ENCODE data around the gene ASTL.
A peak's percentile ranks its signal among the peaks of the same experiment; 100 is the strongest.
"Not testable (repeated sequence)": the region's sequence is repeated elsewhere in the genome, so short reads cannot be mapped to it uniquely, and the experiment has no call there.

ASTL gene

DNA sequence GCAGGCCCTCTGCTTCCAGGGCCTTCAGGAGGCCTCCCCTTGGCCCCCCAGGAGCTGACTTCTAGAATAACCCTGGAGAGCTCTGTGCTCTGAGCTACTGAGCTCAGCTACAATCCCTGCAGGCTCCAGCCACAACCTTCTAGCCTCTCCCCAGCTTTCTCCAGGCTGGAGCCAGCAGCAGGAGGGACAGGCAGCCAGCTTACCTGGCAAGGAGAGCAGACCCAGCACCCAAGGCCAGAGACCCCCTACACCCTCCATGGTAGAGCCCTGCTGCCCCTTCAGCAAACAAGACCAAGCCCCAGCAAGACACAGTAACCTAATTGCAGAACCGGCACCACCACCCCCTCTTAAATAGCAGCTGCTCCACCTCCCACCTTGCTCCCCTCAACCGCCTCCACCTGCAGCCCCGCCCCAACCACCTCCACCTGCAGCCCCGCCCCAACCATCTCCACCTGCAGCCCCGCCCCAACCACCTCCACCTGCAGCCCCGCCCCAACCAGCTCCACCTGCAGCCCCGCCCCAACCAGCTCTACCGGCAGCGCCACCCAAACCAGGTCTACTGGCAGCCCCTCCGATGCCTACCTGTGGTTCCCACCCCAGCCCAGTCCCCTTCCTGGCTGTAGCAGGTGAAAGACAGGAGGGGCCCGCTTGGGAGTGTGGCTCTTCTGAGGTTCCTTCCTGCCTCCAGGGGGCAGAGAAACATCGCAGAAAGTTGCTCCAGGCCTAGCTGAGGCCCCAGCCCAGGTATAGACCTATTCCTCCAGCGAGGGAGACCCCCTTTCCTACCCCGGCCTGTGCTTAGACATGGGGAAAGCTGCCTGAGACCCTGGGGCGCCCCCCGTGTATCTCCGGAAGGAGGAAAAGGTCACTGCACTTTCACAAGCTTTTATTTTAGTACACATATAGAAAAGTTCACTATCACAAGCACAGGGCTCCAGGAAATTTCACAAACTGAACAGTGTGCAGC is at the start of gene ASTL:
Gene ASTL (minus strand): TSS at position 324 of the 967 bp plus-strand sequence. CDS start 66 bp downstream, at position 258.
- FAIRE-seq, result peak; percentile 92
- no peak for DNase-seq (ENCODE audit: insufficient read length, low spot score)

DNA sequence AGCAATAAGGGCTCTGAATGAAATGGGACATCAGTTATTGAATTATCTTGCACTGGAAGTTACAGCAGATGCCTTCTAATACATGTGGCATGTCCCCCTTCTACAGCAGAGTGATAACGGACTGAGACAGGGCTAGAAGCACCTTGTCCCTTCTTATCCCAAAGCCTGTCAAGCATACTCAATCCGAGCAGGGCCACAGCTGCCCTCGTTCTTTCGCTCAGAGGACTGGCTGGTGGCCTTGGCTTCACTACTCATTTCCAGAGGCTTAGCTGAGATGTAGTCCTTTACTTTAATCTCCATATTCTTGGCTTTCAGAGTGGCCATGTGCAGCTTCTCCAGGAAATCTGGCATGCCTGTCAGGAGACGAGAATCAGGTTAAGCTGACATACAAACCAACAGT is 48.3 kb upstream of the ASTL start:
- DNase-seq (ENCODE audit: insufficient read length, low spot score) (no peak), FAIRE-seq (no peak)

DNA sequence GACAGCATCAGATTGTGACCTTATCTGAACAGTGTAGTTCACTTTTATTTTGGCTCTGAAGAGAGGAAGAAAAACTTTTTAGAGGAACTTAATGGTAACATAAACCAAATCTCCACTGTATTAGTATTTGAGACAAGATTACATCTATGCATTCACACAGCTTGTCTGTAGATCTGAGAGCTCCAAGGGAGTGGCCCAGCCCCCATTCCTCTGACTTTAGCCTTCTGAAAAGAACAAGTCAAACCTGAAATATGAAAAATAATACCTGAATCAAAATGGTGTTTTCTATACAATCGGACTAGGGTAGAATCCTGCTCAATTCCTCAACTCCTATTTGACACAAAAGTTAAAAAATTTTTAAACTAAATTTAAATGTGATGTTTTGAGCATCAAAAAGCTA is 47.2 kb upstream of the ASTL start:
- no peak for FAIRE-seq

DNA sequence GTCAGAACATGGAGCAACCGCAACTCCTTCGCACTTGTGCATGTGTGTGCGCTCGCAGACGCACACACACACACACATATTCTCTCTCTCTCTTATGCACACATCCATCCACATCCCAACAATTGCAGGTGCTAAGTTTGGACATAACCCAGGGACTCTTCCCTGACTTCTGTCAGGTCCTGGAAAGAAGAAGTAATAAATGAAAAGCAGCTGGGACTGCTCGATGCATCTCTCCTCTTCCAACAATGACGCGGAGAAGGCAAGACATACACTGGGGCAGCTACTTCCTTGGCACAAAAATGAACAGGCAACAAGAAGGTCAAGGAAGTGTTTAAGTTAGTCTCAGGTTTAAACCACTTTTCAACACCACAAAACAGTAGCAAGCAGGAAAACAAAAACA is 46.7 kb upstream of the ASTL start:
- DNase-seq (ENCODE audit: insufficient read length, low spot score) (no peak), FAIRE-seq (no peak)

More for the DNA sequence above, 47.2 kb upstream of the ASTL start:
- DNase-seq (ENCODE audit: insufficient read length, low spot score), result no peak

DNA sequence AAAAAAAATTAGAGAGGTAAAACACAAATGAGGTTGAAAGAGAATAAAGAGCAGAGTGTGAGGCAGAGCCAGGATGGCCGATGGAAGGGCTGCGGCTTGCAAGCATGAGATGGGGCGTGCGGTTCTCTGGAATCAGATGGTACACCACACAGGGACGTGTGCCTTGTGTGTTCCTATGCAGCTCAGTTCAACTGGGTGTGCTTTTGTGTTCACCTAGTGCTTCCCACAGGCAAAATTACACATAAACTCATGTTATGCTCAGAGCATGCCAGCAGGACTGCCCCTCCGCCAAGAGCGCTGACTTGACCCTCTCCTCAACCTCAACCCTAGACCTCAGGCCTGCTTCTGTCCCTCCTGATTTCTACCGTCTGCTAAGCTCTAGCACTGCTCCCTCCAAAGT is 45.9 kb upstream of the ASTL start:
- FAIRE-seq (no peak), DNase-seq (ENCODE audit: insufficient read length, low spot score) (no peak)

DNA sequence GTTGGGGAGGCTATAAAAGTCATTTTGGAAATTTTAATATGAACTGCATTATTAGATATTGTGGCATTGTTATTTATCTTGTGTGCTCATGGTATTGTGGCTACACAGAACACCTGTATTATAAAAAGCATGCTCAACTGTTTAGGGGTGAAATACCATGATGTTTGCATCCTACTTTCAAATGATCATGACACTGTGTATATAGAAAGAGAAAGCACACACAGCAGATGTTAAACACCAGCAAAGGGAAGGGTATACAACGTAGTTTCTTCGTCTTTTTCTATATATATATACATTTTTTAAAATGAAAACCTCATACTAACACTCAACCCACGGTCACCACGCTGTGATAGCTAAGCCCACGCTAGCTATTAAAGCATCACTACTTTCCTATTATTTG is 43.2 kb upstream of the ASTL start:
- FAIRE-seq, result no peak
- DNase-seq (ENCODE audit: insufficient read length, low spot score), result no peak

DNA sequence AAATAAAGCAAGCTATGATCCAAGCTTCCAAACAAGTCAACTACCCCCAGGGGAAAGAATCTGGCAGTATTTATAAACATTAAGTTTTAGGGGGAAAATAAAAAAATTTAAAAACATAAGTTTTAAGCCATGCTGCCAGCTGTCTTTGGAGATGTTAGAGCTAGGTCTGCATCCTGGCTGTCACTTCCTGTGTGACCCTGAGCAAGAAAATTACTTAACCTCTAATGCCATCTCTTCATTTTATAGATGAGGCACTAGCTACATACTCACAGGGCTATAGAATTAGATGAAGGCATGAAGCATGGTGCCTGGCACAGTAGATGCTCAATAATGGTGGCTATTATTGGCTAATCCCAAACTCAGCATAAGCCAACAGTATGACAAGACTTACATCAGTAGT is 42.2 kb upstream of the ASTL start:
- FAIRE-seq, result no peak
- no peak for DNase-seq (ENCODE audit: insufficient read length, low spot score)

DNA sequence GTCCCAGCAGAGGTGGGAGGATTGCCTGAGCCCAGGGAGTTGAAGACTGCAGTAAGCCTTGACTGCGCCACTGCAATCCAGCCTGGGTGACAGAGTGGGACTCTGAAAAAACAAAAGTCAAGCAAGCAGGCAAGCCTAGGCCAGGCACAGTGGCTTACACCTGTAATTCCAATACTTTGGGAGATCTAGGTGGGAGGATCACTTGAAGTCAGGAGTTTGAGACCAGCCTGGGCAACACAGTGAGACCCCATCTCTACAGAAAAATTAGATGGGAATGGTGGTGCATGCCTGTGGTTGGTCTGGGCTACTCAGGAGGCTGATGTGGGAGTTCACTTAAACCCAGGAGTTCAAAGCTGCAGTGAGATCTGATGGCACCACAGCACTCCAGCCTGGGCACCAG is 41.7 kb upstream of the ASTL start:
- DNase-seq (ENCODE audit: insufficient read length, low spot score), result no peak
- no peak for FAIRE-seq

DNA sequence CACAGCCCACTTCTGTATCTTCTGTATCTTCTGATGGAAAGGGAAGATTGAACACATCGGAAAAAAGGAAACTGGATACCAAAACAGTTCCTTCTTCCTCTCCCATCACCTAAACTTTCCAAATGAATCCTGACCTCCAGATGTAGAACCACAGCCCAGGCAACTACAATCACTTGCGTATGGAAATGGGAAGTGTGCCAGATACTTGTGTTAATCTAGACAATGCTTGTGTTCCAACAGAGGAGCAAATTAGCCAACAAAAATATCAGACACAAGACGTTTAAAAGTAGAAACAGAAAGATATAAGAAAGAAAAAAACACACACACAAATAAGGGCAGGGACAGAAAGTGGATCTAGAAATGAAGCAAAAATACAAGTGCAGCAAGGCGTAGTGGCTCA is 38.4 kb upstream of the ASTL start:
- FAIRE-seq, result no peak
- DNase-seq (ENCODE audit: insufficient read length, low spot score), result no peak

DNA sequence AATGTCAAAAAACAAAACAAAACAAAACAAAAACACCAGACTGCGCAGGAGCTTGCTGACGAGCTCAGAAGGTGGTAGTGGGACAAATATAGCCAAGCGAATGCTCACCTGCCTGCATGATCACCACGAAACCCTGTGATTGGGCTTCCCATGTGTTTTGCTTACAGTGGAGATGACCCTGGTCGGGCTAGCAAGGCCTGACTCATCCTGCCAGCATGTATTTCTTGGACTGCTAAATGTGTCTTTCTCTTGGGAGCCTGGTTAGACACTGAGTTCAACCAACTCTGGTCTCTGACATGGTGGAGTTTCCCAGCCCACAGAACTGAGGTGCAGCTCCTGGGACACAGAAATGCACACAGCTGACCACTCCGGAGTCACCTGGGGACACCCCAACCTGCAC is 37.6 kb upstream of the ASTL start:
- DNase-seq (ENCODE audit: insufficient read length, low spot score) (no peak), FAIRE-seq (no peak)

DNA sequence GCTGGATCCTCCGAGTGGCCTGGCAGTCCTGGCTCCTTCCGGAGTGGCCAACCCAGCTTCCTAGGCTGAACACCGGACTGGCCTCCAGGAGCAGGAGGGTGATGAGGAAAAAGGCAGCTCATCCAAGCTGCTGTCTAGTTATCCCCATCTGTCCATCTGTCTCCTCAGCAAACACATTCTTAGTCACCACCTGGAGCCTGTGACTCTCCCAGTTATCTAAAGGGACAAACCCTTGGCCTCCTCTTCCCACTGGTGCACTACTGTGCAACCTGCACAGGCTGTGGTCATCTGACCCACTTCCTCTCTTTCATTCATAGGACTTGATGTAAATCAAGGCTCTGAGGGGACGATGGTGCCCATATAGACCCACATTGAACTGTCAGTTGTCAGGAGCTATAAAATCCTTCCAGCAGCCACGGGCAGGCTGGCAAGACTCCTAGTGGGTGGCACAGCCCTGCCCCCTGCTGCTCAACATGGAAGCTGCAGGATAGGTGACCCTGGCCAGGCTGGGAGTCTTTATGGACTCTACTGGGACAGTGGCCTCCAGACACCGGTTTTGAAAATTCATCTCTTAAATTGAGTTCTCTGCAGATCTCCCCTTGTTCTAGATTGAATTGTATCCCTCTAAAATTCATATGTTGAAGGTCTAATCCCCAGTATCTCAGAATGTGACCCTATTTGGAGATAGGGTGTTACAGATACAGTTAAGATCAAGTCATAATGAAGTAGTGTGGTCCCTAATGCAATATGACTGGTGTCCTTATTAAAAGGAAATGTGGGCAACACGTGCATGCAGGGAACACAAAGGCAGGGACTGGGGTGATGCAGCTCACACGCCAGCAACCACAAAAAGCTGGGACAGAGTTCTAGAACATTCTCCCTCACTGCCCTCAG is 36.2 kb upstream of the ASTL start:
- DNase-seq (ENCODE audit: insufficient read length, low spot score) (peak; percentile 61), FAIRE-seq (peak; percentile 91)

DNA sequence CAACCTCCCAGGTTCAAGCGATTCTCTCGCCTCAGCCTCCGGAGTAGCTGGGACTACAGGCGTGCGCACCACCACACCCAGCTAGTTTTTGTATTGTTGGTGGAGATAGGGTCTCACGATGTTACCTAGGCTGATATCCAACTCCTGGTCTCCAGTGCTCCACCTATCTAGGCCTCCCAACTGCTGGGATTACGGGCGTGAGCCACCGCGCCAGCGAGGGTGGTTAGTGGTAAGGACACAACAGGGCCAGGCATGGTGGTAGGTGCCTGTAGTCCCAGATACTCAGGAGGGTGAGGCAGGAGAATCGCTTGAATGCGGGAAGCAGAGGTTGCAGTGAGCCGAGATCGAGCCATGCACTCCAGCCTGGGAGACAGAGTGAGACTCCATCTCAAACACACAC is 33.5 kb upstream of the ASTL start:
- DNase-seq (ENCODE audit: insufficient read length, low spot score), result no peak
- FAIRE-seq, result no peak

DNA sequence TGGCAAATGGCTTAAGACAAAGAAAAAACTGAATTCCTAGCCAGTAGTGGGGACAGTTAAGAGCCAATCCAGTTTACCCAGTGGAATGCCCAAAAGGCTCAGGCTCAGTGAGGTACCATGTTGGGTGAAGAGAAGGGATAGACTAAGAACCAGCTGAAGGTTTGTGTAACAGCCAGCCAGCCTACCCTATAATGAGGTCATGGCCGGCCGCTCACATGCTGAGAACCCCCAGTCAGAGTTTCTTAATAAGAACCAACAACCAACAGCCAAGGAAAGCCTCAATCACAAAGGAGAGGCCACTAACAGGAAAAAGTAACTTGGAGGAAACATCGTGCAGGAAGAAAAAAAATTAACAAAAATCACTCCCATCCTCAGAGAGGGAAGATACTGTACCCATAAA is 32.3 kb upstream of the ASTL start:
- FAIRE-seq (no peak), DNase-seq (ENCODE audit: insufficient read length, low spot score) (no peak)

DNA sequence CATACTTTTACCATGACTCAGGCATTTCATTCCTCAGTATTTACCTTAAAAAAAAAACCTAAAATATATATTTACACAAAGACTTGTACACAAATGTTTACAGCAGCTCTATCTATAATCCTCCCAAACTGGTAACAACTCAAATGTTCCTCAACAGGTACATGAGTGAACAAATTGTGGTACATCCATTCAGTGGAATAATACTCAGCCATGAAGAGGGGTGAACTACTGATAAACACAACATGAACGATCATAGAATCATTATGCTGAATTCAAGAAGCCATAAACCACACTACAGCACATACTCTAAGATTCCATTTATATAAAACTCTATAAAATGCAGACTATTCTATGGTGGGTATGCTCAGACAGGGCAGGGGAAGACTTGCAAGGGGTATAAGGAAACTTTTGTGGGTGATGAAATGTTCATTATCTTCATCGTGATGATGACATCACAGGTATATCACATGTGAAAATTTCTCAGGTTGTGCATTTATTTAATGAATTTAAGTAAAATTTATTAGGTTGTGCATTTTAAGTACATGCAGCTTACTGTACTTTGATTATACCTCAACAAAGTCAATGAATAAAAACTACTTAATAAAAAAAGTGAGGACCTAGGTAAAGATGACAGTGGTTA is 31.7 kb upstream of the ASTL start:
- FAIRE-seq, result no peak

DNA sequence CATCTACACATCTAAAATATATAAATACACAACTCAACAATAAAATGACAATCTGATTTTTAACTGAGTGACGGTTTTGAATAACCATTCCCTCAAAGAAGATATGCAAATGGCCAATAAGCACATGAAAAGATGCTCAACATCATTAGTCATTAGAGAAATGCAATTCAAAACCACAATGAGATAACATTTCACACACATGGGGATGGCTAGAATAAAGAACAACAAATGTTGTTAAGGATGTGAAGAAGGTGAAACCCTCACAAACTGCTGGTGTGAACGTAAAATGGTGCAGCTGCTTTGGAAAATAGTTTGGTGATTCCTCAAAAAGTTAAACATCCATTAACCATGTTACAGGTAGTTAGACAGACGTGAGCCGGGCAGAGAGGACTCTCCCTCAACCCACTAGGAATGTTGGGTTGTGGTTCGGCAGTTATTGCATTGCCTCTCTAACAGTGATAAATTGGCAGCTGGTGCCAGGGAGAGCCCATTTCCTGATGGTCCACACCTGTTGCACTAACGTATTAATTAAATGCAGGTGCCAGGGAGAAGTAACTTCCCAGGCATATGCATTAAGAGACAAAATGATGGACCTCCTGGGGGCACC is 29.2 kb upstream of the ASTL start:
- no peak for DNase-seq (ENCODE audit: insufficient read length, low spot score)
- FAIRE-seq, result no peak

More for the DNA sequence above, 31.7 kb upstream of the ASTL start:
- DNase-seq (ENCODE audit: insufficient read length, low spot score), result no peak

DNA sequence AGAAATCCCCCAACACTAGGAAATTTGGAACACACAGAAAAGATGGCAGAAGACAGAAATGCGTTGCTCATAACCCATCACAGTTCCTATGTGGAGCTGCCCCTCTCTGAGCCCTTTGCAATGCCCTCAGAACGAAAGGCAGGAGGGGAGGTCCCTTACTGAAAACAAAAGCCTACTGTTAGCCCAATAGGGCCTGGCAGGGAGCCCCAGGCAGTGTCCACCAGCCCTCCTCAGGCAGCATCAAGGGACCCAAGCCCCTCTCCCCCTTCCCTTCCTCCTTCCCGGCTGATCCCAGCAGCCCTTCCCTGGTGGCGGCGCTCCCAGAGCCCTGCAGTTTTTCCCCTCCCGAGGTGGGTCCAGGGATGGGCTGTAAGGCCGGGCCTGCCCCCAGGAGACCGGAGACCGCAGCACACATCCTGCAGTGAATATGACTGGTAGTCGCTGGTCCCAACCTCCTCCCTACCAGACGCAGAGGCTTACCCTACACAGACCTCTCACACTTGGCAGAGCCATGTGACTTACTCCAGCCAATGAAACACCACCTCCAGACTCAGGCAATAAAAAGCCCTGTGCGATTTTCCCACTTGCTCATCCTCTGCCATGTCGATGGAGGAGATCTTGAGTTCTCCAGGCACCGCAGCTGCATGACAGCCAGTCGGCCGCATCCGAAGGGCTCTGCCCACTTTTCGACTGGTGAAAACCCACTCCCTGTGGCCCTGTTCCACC is 26.3 kb upstream of the ASTL start:
- no peak for FAIRE-seq
- peak; percentile 75 for DNase-seq (ENCODE audit: insufficient read length, low spot score)

DNA sequence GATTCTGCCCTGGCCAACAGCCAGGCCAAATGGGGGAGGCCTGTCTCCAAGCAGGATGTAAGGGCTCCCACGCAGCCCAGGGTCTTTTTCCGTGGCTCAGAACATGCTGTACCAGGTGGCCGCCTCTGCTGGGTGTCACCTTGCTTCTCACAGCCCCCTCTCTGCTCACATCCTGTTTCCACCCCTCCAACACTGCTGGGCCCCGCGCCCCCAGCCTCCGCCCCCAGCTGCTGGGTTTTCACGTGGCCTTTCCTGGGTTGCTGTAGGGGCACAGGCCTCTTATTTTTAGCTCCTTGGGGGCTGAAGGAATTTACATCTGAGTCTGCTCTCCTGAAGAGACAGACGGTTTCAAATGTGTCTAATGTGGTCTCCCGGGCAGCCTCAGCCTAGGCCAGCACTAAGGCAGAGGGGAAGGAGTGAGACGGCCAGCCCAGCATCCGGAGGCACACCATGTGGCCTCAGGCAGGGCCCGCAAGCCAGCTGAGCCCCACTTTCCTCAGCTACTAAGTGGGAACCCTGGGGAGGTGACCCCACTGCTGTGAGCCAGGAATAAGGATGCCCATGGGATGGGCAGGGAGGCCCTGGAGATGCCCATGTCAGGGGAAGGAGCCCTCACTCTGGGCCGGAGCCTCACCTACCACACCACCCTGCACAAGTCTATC is 25.6 kb upstream of the ASTL start:
- DNase-seq (ENCODE audit: insufficient read length, low spot score), result no peak
- FAIRE-seq, result peak; percentile 96

DNA sequence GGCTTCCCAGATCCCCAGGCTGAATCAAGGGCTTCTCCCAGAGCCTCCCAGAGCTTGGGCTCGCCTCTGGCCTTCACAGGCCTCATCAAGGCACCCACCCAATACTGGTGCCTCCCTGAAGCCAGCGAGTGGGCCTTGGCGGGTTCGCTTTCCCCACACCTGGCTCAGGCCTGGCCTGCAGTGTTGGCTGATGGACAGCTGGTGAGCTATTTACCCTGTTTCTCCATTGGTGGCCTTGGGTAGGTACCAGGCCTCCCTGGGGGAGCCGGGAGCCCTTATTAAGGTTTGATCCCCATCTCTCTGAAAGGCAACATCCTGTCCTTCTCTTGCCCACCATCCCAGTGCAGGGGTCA is 25.1 kb upstream of the ASTL start:
- DNase-seq (ENCODE audit: insufficient read length, low spot score) (no peak), FAIRE-seq (no peak)

DNA sequence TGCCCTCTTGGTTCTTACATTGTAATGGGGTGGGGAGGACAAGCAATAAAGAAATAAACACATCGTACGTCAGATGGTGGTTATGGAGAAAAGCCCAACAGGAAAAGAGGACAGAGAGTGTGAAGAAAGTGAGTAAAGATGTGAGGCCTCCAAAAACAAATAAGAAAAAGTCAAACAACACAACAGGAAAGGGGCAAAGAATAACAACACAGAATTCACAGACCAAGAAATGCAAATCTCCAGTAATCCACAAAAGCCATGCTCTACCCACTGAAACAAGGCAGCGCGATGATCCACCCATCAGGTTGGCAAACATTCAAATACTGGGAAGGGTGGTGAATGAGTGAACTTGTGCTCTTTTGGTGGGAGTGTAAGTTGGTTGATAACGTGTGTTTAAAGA is 23.6 kb upstream of the ASTL start:
- FAIRE-seq (peak; percentile 89), DNase-seq (ENCODE audit: insufficient read length, low spot score) (no peak)

DNA sequence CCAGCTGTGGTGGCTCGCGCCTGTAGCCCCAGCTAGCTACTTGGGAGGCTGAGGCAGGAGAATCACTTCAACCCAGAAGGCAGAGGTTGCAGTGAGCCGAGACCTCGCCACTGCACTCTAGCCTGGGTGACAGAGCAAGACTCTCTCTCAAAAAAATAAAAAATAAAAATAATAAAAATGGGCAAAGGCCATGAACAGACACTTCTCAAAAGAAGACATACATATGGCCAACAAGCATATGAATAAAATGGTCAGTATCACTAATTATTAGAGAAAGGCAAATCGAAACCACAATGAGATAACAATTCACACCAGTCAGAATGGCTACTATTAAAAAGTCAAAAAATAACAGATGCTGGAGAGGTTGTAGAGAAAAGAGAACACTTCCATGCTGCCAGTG is 22.1 kb upstream of the ASTL start:
- DNase-seq (ENCODE audit: insufficient read length, low spot score); FAIRE-seq: not testable (repeated sequence)

All from GM19239 (cell line).